Osteocyte (in vitro differentiated cells): ENCODE results near the gene SPSB1. TPM values are rescaled to one million over a fixed set of nuclear protein-coding genes. Genes with fewer than 3 reads are reported as not detected.

ENCODE experiments used
- DNase-seq: peaks from one replicate; pipeline ENCODE4 v3.0.0; 2021; ENCODE audit warnings: mixed read lengths; ENCODE audit not compliant: unreplicated experiment; ENCODE audit errors: extremely low spot score
- H3K27ac Mint-ChIP-seq: one replicate; pipeline ENCODE4 v1.8.0; 2021; ENCODE audit warnings: mild to moderate bottlenecking, mixed read lengths; ENCODE audit not compliant: unreplicated experiment
- H3K27me3 Mint-ChIP-seq: one replicate; pipeline ENCODE4 v1.8.0; 2021; ENCODE audit warnings: mixed read lengths; ENCODE audit not compliant: unreplicated experiment
- H3K36me3 Mint-ChIP-seq: one replicate; pipeline ENCODE4 v1.8.0; 2021; ENCODE audit warnings: mixed read lengths; ENCODE audit not compliant: unreplicated experiment
- H3K4me1 Mint-ChIP-seq: one replicate; pipeline ENCODE4 v1.8.0; 2021; ENCODE audit warnings: mixed read lengths; ENCODE audit not compliant: unreplicated experiment
- H3K4me3 Mint-ChIP-seq: one replicate; pipeline ENCODE4 v1.8.0; 2021; ENCODE audit warnings: mild to moderate bottlenecking, moderate library complexity, mixed read lengths; ENCODE audit not compliant: unreplicated experiment
- H3K9me3 Mint-ChIP-seq: one replicate; pipeline ENCODE4 v1.8.0; 2021; ENCODE audit warnings: mixed read lengths; ENCODE audit not compliant: unreplicated experiment
- CTCF ChIP-seq: fragments of 200-600 bp; sonication (generic); IDR thresholded peaks from 2 replicates; pipeline ENCODE4 v1.5.0; 2021; ENCODE audit warnings: antibody characterized with exemption, mild to moderate bottlenecking, moderate library complexity
- total RNA-seq: library from RNA; stranded (reverse); gene quantifications from 2 replicates; pipeline ENCODE4 v1.2.1, GENCODE V29; 2021

Gene SPSB1
- total RNA-seq, 1 donor from 2014 or later, result 52.8 TPM

GRCh38 chr1:9315411-9316079, 22.9 kb downstream of the SPSB1 start:
- TF ChIP-seq CTCF, result no peak
- no peaks in the 10 kb centered on the region for H3K9me3 Mint-ChIP-seq
- H3K36me3 Mint-ChIP-seq, result peaks cover 5% of the 10 kb centered on the region
- peaks cover 61% of the 10 kb centered on the region for H3K4me1 Mint-ChIP-seq
- H3K4me3 Mint-ChIP-seq, result peak overlapping the region; percentile 47
- H3K27me3 Mint-ChIP-seq, result no peaks in the 10 kb centered on the region
- peak overlapping the region; percentile 96 for H3K27ac Mint-ChIP-seq
- no peak for DNase-seq

- Mint-ChIP-seq H3K9me3 (no peaks in the 10 kb centered on the region), H3K4me3 (no peak overlapping the region), H3K27me3 (no peaks in the 10 kb centered on the region), H3K27ac (peak overlapping the region; percentile 96), H3K4me1 (peaks cover 64% of the 10 kb centered on the region), H3K36me3 (peaks cover 5% of the 10 kb centered on the region)
- no peak for DNase-seq
- TF ChIP-seq CTCF, result no peak
These were observed 23.4 kb downstream of the SPSB1 start for GRCh38 chr1:9316080-9316444.

- Mint-ChIP-seq H3K27ac (peak overlapping the region; percentile 96), H3K4me3 (no peak overlapping the region), H3K36me3 (peaks cover 5% of the 10 kb centered on the region), H3K27me3 (no peaks in the 10 kb centered on the region), H3K9me3 (no peaks in the 10 kb centered on the region), H3K4me1 (peaks cover 66% of the 10 kb centered on the region)
- no peak for TF ChIP-seq CTCF
- no peak for DNase-seq
These were observed 23.8 kb downstream of the SPSB1 start for GRCh38 chr1:9316512-9316911.

GRCh38 chr1:9317072-9317471, 24.4 kb downstream of the SPSB1 start:
- no peak for DNase-seq
- no peaks in the 10 kb centered on the region for H3K9me3 Mint-ChIP-seq
- H3K4me3 Mint-ChIP-seq, result no peak overlapping the region
- no peaks in the 10 kb centered on the region for H3K27me3 Mint-ChIP-seq
- peaks cover 5% of the 10 kb centered on the region for H3K36me3 Mint-ChIP-seq
- H3K27ac Mint-ChIP-seq, result peak overlapping the region; percentile 73
- peaks cover 70% of the 10 kb centered on the region for H3K4me1 Mint-ChIP-seq
- TF ChIP-seq CTCF, result no peak

GRCh38 chr1:9317591-9318417, 25.1 kb downstream of the SPSB1 start:
- DNase-seq, result no peak
- H3K27me3 Mint-ChIP-seq, result no peaks in the 10 kb centered on the region
- peaks cover 5% of the 10 kb centered on the region for H3K36me3 Mint-ChIP-seq
- H3K9me3 Mint-ChIP-seq, result no peaks in the 10 kb centered on the region
- no peak overlapping the region for H3K4me3 Mint-ChIP-seq
- no peak for TF ChIP-seq CTCF
- peak overlapping the region; percentile 73 for H3K27ac Mint-ChIP-seq
- H3K4me1 Mint-ChIP-seq, result peaks cover 75% of the 10 kb centered on the region
